GDM1 (cell line): Measurements from ENCODE around the gene PAX5.

ENCODE experiments used
- DNase-seq: peaks from one replicate; lab custom pipeline; 2025; lab: John Stamatoyannopoulos, UW

PAX5 gene

DNA sequence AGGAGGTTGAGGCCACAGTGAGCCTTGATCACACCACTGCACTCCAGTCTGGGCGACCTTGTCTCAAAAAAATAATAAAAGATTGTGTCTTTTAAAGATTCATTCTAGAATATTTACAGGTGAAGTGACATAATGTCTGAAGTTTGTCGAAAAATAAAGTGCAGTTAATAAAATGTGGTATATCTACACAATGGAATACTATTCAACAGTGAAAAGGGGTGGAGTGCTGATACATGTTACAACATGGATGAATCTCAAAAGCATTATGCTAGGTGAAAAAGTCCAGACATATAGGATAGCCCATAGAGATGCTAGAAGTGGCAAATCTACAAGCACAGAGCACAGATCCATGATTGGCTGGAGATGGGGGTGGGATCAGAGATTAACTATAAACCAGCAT, 101.9 kb downstream of the PAX5 start:
- DNase-seq, result no peak

DNA sequence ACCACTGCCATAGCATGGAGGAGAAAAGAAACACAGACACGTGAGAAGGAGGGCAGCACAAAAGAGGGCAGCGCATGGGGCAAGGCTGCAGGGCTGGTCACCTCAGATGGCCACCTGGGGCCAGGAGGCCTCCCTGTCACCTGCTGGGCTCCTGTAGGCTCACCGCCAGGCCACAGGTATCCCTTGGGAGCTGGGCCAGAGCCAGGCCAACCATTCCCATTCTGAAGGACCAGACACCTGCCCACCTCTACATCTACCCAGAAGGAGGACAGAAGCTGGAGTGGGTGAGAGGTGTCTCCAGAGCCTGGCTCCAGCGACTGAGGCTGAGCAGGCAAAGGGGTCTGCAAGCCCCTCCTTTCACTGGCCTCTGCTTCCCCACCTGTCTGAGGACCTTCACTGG, 103.1 kb downstream of the PAX5 start:
- no peak for DNase-seq

DNA sequence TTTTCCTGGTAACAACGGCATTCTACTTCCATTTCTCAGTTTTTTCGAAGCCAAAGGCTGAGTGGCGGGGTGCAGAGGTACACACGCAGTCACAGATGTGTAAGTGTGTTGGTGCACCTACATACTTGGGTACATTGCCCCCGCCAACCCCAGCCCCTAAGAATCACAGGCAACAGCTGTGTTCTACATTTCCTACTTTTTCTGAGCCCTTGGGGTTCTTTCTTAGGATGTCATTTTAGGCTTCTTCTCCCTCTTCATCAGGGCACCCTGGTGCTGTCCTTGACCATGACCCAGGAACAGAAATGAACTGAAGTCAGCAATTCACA, 104.8 kb downstream of the PAX5 start:
- DNase-seq, result no peak

- DNase-seq, result peak; percentile 51
These were observed 105.3 kb downstream of the PAX5 start for GRCh38 chr9:36928670-36929349.

- DNase-seq, result no peak
These were observed 105.9 kb downstream of the PAX5 start for GRCh38 chr9:36928210-36928609.

DNA sequence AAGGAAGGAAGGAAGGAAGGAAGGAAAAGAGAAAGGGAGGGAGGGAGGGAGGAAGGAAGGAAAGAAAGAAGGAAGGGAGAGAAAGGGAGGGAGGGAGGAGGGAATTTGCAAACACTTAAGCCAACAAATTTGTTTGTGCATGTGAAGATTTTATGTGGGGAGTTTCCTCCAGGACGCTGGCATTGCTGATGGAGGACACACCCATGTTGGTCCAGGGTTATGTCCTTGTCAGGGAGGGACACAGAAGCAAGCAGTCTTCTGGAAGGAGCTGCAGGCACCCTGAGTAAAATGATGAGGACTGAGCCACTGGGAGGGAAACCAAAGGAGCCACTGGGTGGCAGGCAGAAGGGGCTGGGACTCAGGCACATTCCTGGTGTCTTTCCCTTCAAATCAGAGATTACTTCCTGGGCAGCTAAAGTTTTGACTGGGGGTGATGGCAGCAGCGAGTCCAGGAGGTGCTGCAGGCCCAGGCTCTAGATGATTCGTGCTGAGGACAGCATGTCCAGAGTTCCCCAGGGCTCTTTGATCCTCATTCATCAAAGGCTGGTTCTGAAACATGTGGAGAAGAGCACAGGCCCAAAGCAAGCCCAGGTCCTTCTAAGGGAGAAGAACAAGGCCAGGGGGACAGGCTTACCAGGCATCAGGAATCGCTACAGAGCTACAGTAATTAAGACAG, 109.2 kb downstream of the PAX5 start:
- no peak for DNase-seq

GRCh38 chr9:36924071-36924470, 110.0 kb downstream of the PAX5 start:
- DNase-seq, result no peak

- DNase-seq, result no peak
These were observed 110.9 kb downstream of the PAX5 start for GRCh38 chr9:36923025-36923625.

DNA sequence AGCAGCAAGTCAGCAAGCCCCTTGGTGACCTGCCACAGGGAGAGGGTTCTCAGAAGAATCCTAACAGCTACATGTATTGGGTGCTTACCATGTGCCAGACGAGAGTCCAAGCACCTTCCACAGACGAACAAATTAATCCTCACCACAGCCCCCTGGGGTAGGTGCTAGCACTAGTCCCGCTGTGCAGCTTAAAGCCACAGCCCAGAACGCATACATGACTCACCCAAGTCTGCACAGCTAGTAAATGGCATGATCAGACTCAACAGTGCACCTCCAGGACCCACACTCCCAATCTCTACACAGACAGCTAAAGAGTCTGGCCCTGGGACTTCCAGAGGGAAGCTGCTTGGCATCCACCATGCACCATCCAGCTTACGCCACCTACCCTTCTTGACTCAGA, 111.5 kb downstream of the PAX5 start:
- no peak for DNase-seq

- no peak for DNase-seq
These were observed 119.9 kb downstream of the PAX5 start for GRCh38 chr9:36914212-36914577.

- DNase-seq, result no peak
These were observed 120.5 kb downstream of the PAX5 start for GRCh38 chr9:36913393-36914211.

GRCh38 chr9:36912620-36913019, 121.4 kb downstream of the PAX5 start:
- DNase-seq, result no peak

GRCh38 chr9:36911601-36912412, 122.3 kb downstream of the PAX5 start:
- no peak for DNase-seq

GRCh38 chr9:36911037-36911436, 123.0 kb downstream of the PAX5 start:
- no peak for DNase-seq

DNA sequence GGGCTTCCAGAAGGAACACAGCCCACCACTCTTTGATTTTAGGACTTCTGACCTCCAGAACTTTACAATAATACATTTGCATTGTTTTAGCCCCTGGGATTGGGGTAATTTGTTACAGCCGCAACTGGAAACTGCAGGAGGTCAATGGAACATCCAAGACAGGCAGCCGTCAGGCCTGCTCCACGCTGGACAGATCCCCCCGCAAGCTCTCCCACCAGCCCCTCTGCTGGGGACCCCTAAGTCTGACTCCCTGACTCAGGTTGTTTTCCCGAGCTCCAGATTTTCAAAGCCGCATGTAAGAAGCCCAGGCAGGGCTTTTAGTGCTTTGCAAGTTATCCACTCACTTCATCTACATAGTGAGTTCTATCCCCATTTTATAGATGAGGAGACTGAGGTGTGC, 127.6 kb downstream of the PAX5 start:
- no peak for DNase-seq

- DNase-seq, result no peak
These were observed 128.7 kb downstream of the PAX5 start for GRCh38 chr9:36905101-36906066.

GRCh38 chr9:36903541-36904435, 130.3 kb downstream of the PAX5 start:
- no peak for DNase-seq

DNA sequence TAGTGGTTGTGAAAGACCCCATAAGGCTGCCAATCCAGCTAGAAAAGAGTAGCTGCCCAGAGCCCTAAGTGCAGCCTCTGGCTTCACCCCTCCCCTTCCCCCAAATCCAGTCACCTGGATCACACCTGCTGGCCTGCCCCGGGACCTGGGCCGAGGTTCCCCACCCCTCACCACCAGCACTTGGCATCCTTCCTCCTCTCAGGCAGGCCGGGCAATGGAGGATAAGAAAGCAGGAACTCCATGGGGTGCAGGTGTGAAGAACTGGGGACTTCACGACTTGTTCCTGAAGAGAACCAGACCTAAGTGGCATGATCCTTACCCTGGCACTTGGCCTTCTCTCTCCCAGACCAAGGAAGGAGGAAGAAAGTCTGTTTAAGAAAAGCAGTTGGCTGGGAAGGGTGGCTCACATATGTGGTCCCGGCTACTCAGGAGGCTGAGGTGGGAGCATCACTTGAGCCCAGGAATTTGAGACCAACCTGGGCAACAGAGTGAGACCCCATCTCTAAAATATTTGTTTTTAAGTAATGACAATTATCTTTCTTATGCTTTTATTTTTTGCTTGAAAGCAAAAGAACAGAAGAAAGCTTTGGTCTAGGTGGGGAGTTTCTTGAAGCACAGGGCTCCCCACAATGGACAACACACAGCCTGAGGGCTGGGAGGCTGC, 131.1 kb downstream of the PAX5 start:
- DNase-seq, result no peak

DNA sequence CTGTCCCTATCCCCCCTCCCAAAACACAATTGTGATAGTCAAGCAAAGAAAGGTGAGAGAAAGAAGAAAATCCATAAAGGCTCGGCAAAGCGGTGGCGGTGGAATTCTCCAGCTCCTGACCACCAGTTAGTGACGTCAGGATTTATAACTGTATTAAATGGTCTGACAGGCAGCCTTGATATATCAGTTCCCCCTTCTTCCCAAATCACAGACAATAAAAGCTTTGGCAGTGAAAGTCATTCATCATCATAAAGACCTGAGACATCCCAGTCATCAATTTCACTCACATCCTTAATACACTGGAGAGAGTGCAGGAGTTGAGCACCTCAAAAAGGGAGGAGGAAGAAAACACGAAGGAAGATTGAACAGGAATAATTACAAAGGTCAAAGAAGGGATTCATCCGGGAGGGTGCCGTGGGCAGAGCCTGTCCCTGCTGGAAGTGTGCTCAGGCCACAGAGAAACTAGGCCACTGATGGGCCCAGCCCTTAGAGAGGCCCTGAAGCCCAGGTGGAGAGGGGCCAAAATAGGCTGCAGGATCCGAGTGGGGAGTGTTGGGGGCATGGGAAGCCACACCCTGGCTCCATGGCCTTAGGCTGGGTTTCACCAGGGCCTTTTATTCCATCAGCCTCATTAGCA, 131.9 kb downstream of the PAX5 start:
- DNase-seq, result no peak
